ENCODE measurements around the gene EPB41L4A. TPM values are rescaled to one million over a fixed set of nuclear protein-coding genes. Genes with fewer than 3 reads are reported as not detected.

EPB41L4A gene
- total and polyA plus RNA-seq, 2 donors (not counting 3 experiments of a cell fraction or from before 2014, with no cell fraction given): 6.0 to 17.9 TPM

GRCh38 chr5:112367400-112367799 is 51.7 kb downstream of the EPB41L4A start:
- Histone ChIP-seq H3K9ac (replicated peaks; ENCODE audit: extremely low read depth, insufficient read depth, low read length) (no peak overlapping the region), H3K36me3 (ENCODE audit: control insufficient read depth in 2 of 2, extremely low read depth in 1 of 2, insufficient read depth in 2 of 2, low read length in 2 of 2) (no peaks in the 10 kb centered on the region), H3K27ac (ENCODE audit: insufficient read depth, low read depth, low read length) (no peak overlapping the region), H3K9me1 (replicated peaks; ENCODE audit: control insufficient read depth, extremely low read depth, insufficient read depth, low read length) (no peaks in the 10 kb centered on the region), H2AFZ (ENCODE audit: low read depth, low read length) (no peak overlapping the region), H3K9me3 (replicated peaks; ENCODE audit: control insufficient read depth, insufficient read depth, low read length) (no peaks in the 10 kb centered on the region), H3K27me3 (ENCODE audit: control insufficient read depth in 2 of 2, insufficient read depth in 2 of 2, low read length in 2 of 2) (no peaks in the 10 kb centered on the region), H3K4me1 (ENCODE audit: control insufficient read depth, extremely low read depth, insufficient read depth, low read length) (no peaks in the 10 kb centered on the region), H3K79me2 (ENCODE audit: control insufficient read depth, insufficient read depth, low read length) (no peaks in the 10 kb centered on the region), H3K4me3 (replicated peaks in 1 of 3; ENCODE audit: insufficient read depth in 1 of 3, low read depth in 1 of 3, low read length in 3 of 3) (no peak overlapping the region), H3K4me2 (ENCODE audit: insufficient read depth, low read length) (no peak overlapping the region), H4K20me1 (replicated peaks; ENCODE audit: control insufficient read depth, extremely low read depth, insufficient read depth, low read length) (no peaks in the 10 kb centered on the region)
- dilution Hi-C loops (cut with MboI; ENCODE audit: extremely low pct_ligation_motif_present, low sequenced_read_pairs) (no loop called here), intact Hi-C loops (cut with micrococcal nuclease) (no loop called here)
- FAIRE-seq: no peak
- ChIA-PET CTCF (interaction anchor here (0.7 to 1.6 kb wide), 9 partner anchors 9 to 151 kb away, joined by 3 to 4 read pairs (median 3); no protein-coding TSS in a partner anchor), POLR2A (no interaction called here)
- TF ChIP-seq MAX (IDR thresholded peaks at IDR 0.05; ENCODE audit: insufficient read depth, insufficient read length) (no peak), MYC (IDR thresholded peaks at IDR 0.05; ENCODE audit: low read depth, low read length) (no peak), GATA2 (IDR thresholded peaks at IDR 0.05; ENCODE audit: insufficient read depth, insufficient read length, low read depth, low read length) (no peak), FOS (IDR thresholded peaks at IDR 0.05; ENCODE audit: borderline replicate concordance, insufficient read depth, low read length) (no peak), JUN (IDR thresholded peaks at IDR 0.05; ENCODE audit: borderline replicate concordance, insufficient read depth, insufficient read length, low read depth) (no peak), EZH2 (IDR thresholded peaks at IDR 0.05; ENCODE audit: borderline replicate concordance, low read depth, low read length, severe bottlenecking) (no peak), CTCF (IDR thresholded peaks at IDR 0.05; ENCODE audit: extremely low read depth in 1 of 2, insufficient read depth in 1 of 2, low read depth in 1 of 2, low read length in 2 of 2) (no peak), POLR2AphosphoS5 (IDR thresholded peaks at IDR 0.05; ENCODE audit: insufficient read depth, low read depth, low read length) (no peak), POLR2A (IDR thresholded peaks at IDR 0.05; ENCODE audit: low read depth, low read length) (no peak)
- BruUV-seq (replicated peaks): no TSS peak
- peak; percentile 28 for DNase-seq (ENCODE audit: low read depth, low spot score)
